ENCODE results near the gene SDK1. TPM values are rescaled to one million over a fixed set of nuclear protein-coding genes. Genes with fewer than 3 reads are reported as not detected.
"Not testable (repeated sequence)": the region's sequence is repeated elsewhere in the genome, so short reads cannot be mapped to it uniquely, and the experiment has no call there.

The SDK1 gene
- total and polyA plus RNA-seq, 4 donors = 10.4 to 11.6 (median 11.0) TPM

DNA sequence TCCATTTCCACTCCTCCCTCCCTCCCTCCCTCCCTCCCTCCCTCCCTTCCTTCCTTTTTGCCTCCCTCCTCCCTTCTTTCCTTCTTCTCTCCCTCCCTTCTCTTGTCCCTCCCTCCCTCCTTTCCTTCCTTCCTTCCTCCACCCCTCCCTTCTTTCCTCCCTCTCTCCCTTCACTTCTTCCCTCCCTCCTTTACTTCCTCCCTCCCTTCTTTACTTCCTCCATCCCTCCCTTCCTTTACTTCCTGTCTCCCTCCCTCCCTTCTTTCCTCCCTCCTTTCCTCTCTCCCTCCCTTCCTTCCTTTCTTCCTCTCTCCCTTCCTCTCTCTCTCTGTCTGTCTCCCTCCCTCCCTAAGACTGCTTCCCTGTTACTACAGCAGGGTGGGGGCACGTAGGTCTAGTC, 782.5 kb downstream of the SDK1 start:
- H3K4me1 ChIP-seq (ENCODE audit: control insufficient read depth, insufficient read depth, low read length) = peaks cover 2% of the 10 kb centered on the region
- no peak overlapping the region for H3K4me3 ChIP-seq (ENCODE audit: low read depth, low read length)
- WGBS (ENCODE audit: insufficient coverage) = no CpG with 5 or more reads among the region's 1 CpG
- no peaks in the 10 kb centered on the region for H3K27me3 ChIP-seq (ENCODE audit: control insufficient read depth, insufficient read depth, low read length)
- no peaks in the 10 kb centered on the region for H3K9me3 ChIP-seq (ENCODE audit: control insufficient read depth, insufficient read depth, low read length)
- H3K27ac ChIP-seq (ENCODE audit: low read depth, low read length) = no peak overlapping the region
- no peak for DNase-seq (ENCODE audit: low read depth in 4 of 6, low spot score in 6 of 6)
- H3K36me3 ChIP-seq (ENCODE audit: control insufficient read depth, insufficient read depth, low read length) = peaks cover 6% of the 10 kb centered on the region

DNA sequence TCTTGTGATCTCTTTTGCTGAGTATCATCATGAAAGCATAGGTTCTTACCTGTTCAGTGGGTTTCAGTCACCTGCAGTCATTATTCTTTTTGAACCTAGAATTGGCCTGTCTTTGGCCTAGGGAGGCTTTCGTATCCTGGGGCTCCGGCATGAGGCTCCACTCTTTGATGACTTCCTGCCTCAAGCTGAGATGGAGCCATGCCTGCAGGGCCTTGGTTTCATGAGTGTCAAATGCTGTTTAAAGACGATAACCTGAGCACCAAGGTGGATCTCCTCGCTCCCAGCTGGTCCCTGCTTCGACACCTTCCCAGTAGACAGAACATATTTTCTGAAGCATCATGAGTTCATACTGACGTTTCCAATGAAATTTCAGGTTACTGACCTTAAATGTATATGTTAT, 783.2 kb downstream of the SDK1 start:
- Histone ChIP-seq H3K36me3 (ENCODE audit: control insufficient read depth, insufficient read depth, low read length) (peaks cover 7% of the 10 kb centered on the region), H3K27ac (ENCODE audit: low read depth, low read length) (no peak overlapping the region), H3K27me3 (ENCODE audit: control insufficient read depth, insufficient read depth, low read length) (no peaks in the 10 kb centered on the region), H3K9me3 (ENCODE audit: control insufficient read depth, insufficient read depth, low read length) (no peaks in the 10 kb centered on the region), H3K4me1 (ENCODE audit: control insufficient read depth, insufficient read depth, low read length) (peaks cover 2% of the 10 kb centered on the region), H3K4me3 (ENCODE audit: low read depth, low read length) (no peak overlapping the region)
- DNase-seq (ENCODE audit: low read depth in 4 of 6, low spot score in 6 of 6) = no peak
- 87% methylated on average over 5 of the region's 6 CpGs for WGBS (ENCODE audit: insufficient coverage)

DNA sequence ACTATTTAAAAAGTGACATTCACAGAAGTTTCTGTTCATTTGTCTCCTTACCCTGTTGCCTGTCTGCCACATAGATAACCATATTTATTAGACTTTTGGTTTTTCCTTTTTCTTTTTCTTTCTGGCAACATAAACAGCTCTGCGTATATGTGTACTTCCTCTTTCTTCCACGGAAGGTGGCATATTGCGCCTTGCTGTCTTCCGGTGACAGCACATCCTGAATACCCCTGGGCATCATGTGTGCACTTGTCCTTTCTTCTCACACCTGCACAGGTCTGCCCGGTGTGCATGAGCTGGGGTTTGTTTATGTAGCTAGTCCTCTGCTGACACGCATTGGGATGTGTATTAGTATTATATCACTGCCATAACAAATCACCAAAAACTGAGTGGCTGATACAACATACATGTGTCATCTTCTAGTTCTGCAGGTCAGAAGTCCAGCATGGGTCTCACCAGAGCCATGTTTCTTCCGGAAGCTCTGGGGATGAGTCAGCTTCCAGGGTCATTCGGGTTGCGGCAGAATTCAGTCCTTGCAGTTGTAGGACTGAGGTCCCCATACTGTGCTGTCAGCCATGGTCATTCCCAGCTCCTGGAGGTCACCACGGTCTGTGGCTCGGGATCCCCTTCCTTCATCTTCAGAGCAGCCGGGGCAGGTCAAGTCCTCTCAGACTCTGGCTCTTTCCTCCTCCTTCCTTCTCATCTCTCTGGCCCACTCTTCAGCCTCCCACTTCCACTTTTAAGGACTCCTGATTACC, 785.1 kb downstream of the SDK1 start:
- no peak for DNase-seq (ENCODE audit: low read depth in 4 of 6, low spot score in 6 of 6)
- peaks cover 7% of the 10 kb centered on the region for H3K36me3 ChIP-seq (ENCODE audit: control insufficient read depth, insufficient read depth, low read length)
- H3K27ac ChIP-seq (ENCODE audit: low read depth, low read length) = no peak overlapping the region
- no peak overlapping the region for H3K4me3 ChIP-seq (ENCODE audit: low read depth, low read length)
- H3K4me1 ChIP-seq (ENCODE audit: control insufficient read depth, insufficient read depth, low read length) = peaks cover 2% of the 10 kb centered on the region
- WGBS (ENCODE audit: insufficient coverage) = 93% methylated on average over 10 of the region's 12 CpGs
- no peaks in the 10 kb centered on the region for H3K27me3 ChIP-seq (ENCODE audit: control insufficient read depth, insufficient read depth, low read length)
- H3K9me3 ChIP-seq (ENCODE audit: control insufficient read depth, insufficient read depth, low read length) = peaks cover 5% of the 10 kb centered on the region

GRCh38 chr7:4086723-4087122, 785.7 kb downstream of the SDK1 start:
- DNase-seq (ENCODE audit: low read depth in 4 of 6, low spot score in 6 of 6) = peak in 1 of 6 donors; percentile 81
- peaks cover 7% of the 10 kb centered on the region for H3K36me3 ChIP-seq (ENCODE audit: control insufficient read depth, insufficient read depth, low read length)
- no peak overlapping the region for H3K4me3 ChIP-seq (ENCODE audit: low read depth, low read length)
- 100% methylated on average over 1 of the region's 1 CpG for WGBS (ENCODE audit: insufficient coverage)
- peaks cover 5% of the 10 kb centered on the region for H3K9me3 ChIP-seq (ENCODE audit: control insufficient read depth, insufficient read depth, low read length)
- no peaks in the 10 kb centered on the region for H3K27me3 ChIP-seq (ENCODE audit: control insufficient read depth, insufficient read depth, low read length)
- H3K4me1 ChIP-seq (ENCODE audit: control insufficient read depth, insufficient read depth, low read length) = peaks cover 2% of the 10 kb centered on the region
- H3K27ac ChIP-seq (ENCODE audit: low read depth, low read length) = no peak overlapping the region

GRCh38 chr7:4091767-4092166, 790.7 kb downstream of the SDK1 start:
- Histone ChIP-seq H3K36me3 (ENCODE audit: control insufficient read depth, insufficient read depth, low read length) (peaks cover 7% of the 10 kb centered on the region), H3K27me3 (ENCODE audit: control insufficient read depth, insufficient read depth, low read length) (no peaks in the 10 kb centered on the region), H3K4me1 (ENCODE audit: control insufficient read depth, insufficient read depth, low read length) (no peaks in the 10 kb centered on the region), H3K27ac (ENCODE audit: low read depth, low read length) (no peak overlapping the region), H3K9me3 (ENCODE audit: control insufficient read depth, insufficient read depth, low read length) (peaks cover 5% of the 10 kb centered on the region), H3K4me3 (ENCODE audit: low read depth, low read length) (no peak overlapping the region)
- WGBS (ENCODE audit: insufficient coverage) = 98% methylated on average over 12 of the region's 12 CpGs
- no peak for DNase-seq (ENCODE audit: low read depth in 4 of 6, low spot score in 6 of 6)

DNA sequence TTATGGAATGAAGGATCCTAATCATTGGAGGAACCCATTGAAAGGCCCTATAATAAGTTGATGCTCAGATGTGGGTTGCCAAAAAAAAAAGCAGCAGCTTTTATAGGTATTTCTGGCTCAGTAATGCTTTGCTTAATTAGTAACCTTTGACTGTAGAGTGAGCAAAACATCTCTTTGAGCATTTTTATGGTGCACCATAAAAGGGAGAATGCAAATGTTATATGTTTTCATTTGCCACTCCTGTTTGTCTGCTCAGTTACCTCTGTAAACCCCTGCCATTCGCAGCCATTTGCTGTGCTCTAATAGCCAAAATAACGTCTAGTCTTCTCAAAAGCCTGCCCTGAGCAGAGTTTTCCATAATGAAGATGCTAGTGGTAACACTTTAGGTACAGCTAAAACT, 792.0 kb downstream of the SDK1 start:
- peak in 1 of 6 donors; percentile 46 for DNase-seq (ENCODE audit: low read depth in 4 of 6, low spot score in 6 of 6)
- WGBS (ENCODE audit: insufficient coverage) = no CpG with 5 or more reads among the region's 2 CpGs
- Histone ChIP-seq H3K27ac (ENCODE audit: low read depth, low read length) (no peak overlapping the region), H3K27me3 (ENCODE audit: control insufficient read depth, insufficient read depth, low read length) (no peaks in the 10 kb centered on the region), H3K9me3 (ENCODE audit: control insufficient read depth, insufficient read depth, low read length) (peaks cover 5% of the 10 kb centered on the region), H3K36me3 (ENCODE audit: control insufficient read depth, insufficient read depth, low read length) (peaks cover 7% of the 10 kb centered on the region), H3K4me3 (ENCODE audit: low read depth, low read length) (no peak overlapping the region), H3K4me1 (ENCODE audit: control insufficient read depth, insufficient read depth, low read length) (no peaks in the 10 kb centered on the region)

- Histone ChIP-seq H3K4me3 (ENCODE audit: low read depth, low read length) (no peak overlapping the region), H3K27ac (ENCODE audit: low read depth, low read length) (no peak overlapping the region), H3K36me3 (ENCODE audit: control insufficient read depth, insufficient read depth, low read length) (peaks cover 7% of the 10 kb centered on the region), H3K9me3 (ENCODE audit: control insufficient read depth, insufficient read depth, low read length) (peaks cover 5% of the 10 kb centered on the region), H3K27me3 (ENCODE audit: control insufficient read depth, insufficient read depth, low read length) (no peaks in the 10 kb centered on the region), H3K4me1 (ENCODE audit: control insufficient read depth, insufficient read depth, low read length) (no peaks in the 10 kb centered on the region)
- 77% methylated on average over 21 of the region's 21 CpGs for WGBS (ENCODE audit: insufficient coverage)
- peak in 1 of 6 donors; percentile 58 for DNase-seq (ENCODE audit: low read depth in 4 of 6, low spot score in 6 of 6)
Observed at GRCh38 chr7:4093483-4093882, 792.4 kb downstream of the SDK1 start.

DNA sequence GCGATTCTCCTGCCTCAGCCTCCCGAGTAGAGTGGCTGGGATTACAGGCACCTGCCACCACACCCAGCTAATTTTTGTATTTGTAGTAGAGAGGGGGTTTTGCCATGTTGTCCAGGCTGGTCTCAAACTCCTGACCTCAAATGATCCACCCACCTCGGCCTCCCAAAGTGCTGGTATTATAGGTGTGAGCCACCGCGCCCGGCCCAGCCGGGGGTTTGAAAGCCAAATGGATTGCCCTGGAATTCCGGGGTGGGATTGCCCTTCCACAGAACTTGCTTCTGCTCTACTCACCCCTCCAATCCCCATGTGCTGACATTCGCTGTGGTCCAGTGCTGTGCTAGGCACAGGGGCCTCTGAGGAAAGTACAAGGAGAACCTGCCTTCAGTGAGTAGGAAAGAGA, 793.1 kb downstream of the SDK1 start:
- H3K36me3 ChIP-seq (ENCODE audit: control insufficient read depth, insufficient read depth, low read length); H3K27ac ChIP-seq (ENCODE audit: low read depth, low read length); H3K4me1 ChIP-seq (ENCODE audit: control insufficient read depth, insufficient read depth, low read length); DNase-seq (ENCODE audit: low read depth in 4 of 6, low spot score in 6 of 6); H3K4me3 ChIP-seq (ENCODE audit: low read depth, low read length); H3K27me3 ChIP-seq (ENCODE audit: control insufficient read depth, insufficient read depth, low read length); H3K9me3 ChIP-seq (ENCODE audit: control insufficient read depth, insufficient read depth, low read length): not testable (repeated sequence)
- WGBS (ENCODE audit: insufficient coverage) = 100% methylated on average over 4 of the region's 9 CpGs

- H3K27me3 ChIP-seq (ENCODE audit: control insufficient read depth, insufficient read depth, low read length) = no peaks in the 10 kb centered on the region
- peaks cover 8% of the 10 kb centered on the region for H3K36me3 ChIP-seq (ENCODE audit: control insufficient read depth, insufficient read depth, low read length)
- DNase-seq (ENCODE audit: low read depth in 4 of 6, low spot score in 6 of 6) = no peak
- no peak overlapping the region for H3K27ac ChIP-seq (ENCODE audit: low read depth, low read length)
- H3K9me3 ChIP-seq (ENCODE audit: control insufficient read depth, insufficient read depth, low read length) = no peaks in the 10 kb centered on the region
- H3K4me3 ChIP-seq (ENCODE audit: low read depth, low read length) = no peak overlapping the region
- 91% methylated on average over 12 of the region's 12 CpGs for WGBS (ENCODE audit: insufficient coverage)
- peaks cover 7% of the 10 kb centered on the region for H3K4me1 ChIP-seq (ENCODE audit: control insufficient read depth, insufficient read depth, low read length)
Observed at GRCh38 chr7:4097001-4097609, 796.1 kb downstream of the SDK1 start.

DNA sequence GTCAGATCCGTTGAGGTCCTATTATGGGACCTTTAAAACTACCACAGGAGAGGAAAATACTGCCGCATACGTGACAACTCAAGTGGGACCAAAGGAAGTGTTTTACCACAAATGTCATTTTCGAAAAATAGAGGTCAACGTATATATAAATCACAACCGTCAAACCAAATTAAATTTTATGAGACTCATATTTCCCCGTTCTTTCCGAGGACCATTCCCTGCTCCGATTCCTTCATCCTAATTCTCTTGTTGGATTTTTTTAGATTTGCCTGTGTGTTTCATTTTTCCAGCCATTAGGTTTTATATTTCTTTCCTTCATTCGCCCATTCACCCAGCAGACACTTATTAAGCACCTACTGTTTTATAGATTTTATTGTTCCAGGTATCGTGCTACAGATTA, 797.1 kb downstream of the SDK1 start:
- Histone ChIP-seq H3K27ac (ENCODE audit: low read depth, low read length) (no peak overlapping the region), H3K9me3 (ENCODE audit: control insufficient read depth, insufficient read depth, low read length) (no peaks in the 10 kb centered on the region), H3K27me3 (ENCODE audit: control insufficient read depth, insufficient read depth, low read length) (no peaks in the 10 kb centered on the region), H3K4me1 (ENCODE audit: control insufficient read depth, insufficient read depth, low read length) (peaks cover 9% of the 10 kb centered on the region), H3K4me3 (ENCODE audit: low read depth, low read length) (no peak overlapping the region), H3K36me3 (ENCODE audit: control insufficient read depth, insufficient read depth, low read length) (peaks cover 10% of the 10 kb centered on the region)
- WGBS (ENCODE audit: insufficient coverage) = 40% methylated on average over 1 of the region's 11 CpGs
- DNase-seq (ENCODE audit: low read depth in 4 of 6, low spot score in 6 of 6) = peak in 1 of 6 donors; percentile 54

All from spinal cord (tissue), 10 donors.